GM19193 (cell line): Measurements from ENCODE around the gene BRINP2.

Experiments used
- POLR2A ChIP-seq: IDR thresholded peaks from 4 replicates; pipeline ENCODE4 v1.6.1; 2011; ENCODE audit not compliant: insufficient read depth, insufficient read length; ENCODE audit errors: extremely low read depth

The BRINP2 gene

GRCh38 chr1:177305040-177306018 lies 134.6 kb downstream of the BRINP2 start:
- TF ChIP-seq POLR2A, result no peak

- TF ChIP-seq POLR2A, result no peak
These were observed 135.3 kb downstream of the BRINP2 start for GRCh38 chr1:177306019-177306415.

GRCh38 chr1:177306981-177307380 lies 136.2 kb downstream of the BRINP2 start:
- no peak for TF ChIP-seq POLR2A

- TF ChIP-seq POLR2A, result no peak
These were observed 137.0 kb downstream of the BRINP2 start for GRCh38 chr1:177307771-177308170.

GRCh38 chr1:177309880-177310279 lies 139.1 kb downstream of the BRINP2 start:
- TF ChIP-seq POLR2A, result no peak

- TF ChIP-seq POLR2A, result no peak
These were observed 139.6 kb downstream of the BRINP2 start for GRCh38 chr1:177310326-177310725.

- no peak for TF ChIP-seq POLR2A
These were observed 140.4 kb downstream of the BRINP2 start for GRCh38 chr1:177311111-177311510.

GRCh38 chr1:177311586-177311985 lies 140.8 kb downstream of the BRINP2 start:
- no peak for TF ChIP-seq POLR2A

- TF ChIP-seq POLR2A, result no peak
These were observed 144.5 kb downstream of the BRINP2 start for GRCh38 chr1:177315261-177315660.

- no peak for TF ChIP-seq POLR2A
These were observed 145.0 kb downstream of the BRINP2 start for GRCh38 chr1:177315761-177316160.

- TF ChIP-seq POLR2A, result no peak
These were observed 157.5 kb downstream of the BRINP2 start for GRCh38 chr1:177328251-177328650.

- no peak for TF ChIP-seq POLR2A
These were observed 159.1 kb downstream of the BRINP2 start for GRCh38 chr1:177329871-177330270.
